ENCODE data around the gene WIPF3. TPM values are rescaled to one million over a fixed set of nuclear protein-coding genes. Genes with fewer than 3 reads are reported as not detected.

WIPF3 gene
- total and polyA plus RNA-seq, 2 of the 4 experiments (the other 2 are of a cell fraction) = not detected

GRCh38 chr7:29953726-29954347, 147.5 kb downstream of the WIPF3 start:
- POLR2A ChIA-PET (ENCODE audit: unreplicated experiment) = no interaction called here
- Histone ChIP-seq H3K4me2 (ENCODE audit: low read depth, low read length) (no peak overlapping the region), H2AK9ac (replicated peaks; ENCODE audit: low read depth, low read length, poor library complexity) (no peak overlapping the region), H4K91ac (ENCODE audit: insufficient read depth, low read depth, low read length) (no peak overlapping the region), H2BK15ac (ENCODE audit: low read depth, low read length) (no peak overlapping the region), H3K27ac (ENCODE audit: insufficient read depth, low read length) (no peak overlapping the region), H2AFZ (replicated peaks; ENCODE audit: low read length, poor library complexity) (no peak overlapping the region), H4K5ac (ENCODE audit: low read depth, low read length) (no peak overlapping the region), H3K9ac (ENCODE audit: low read depth, low read length) (no peak overlapping the region), H2BK120ac (ENCODE audit: low read depth, low read length) (no peak overlapping the region), H3K18ac (ENCODE audit: low read depth, low read length) (no peak overlapping the region), H2BK20ac (ENCODE audit: low read depth, low read length) (no peak overlapping the region), H3K56ac (ENCODE audit: extremely low read depth, insufficient read depth, low read length) (no peak overlapping the region), H3K9me1 (ENCODE audit: insufficient read depth, low read length) (peaks cover 14% of the 10 kb centered on the region; the same call in 1 of the 2 replicates), H3K36me3 (ENCODE audit: control insufficient read depth, insufficient read depth, low read length) (peaks cover 41% of the 10 kb centered on the region), H3K4ac (ENCODE audit: low read depth, low read length) (no peak overlapping the region), H4K8ac (ENCODE audit: low read depth in 2 of 2, low read length in 2 of 2) (no peak overlapping the region), H3K9me3 (ENCODE audit: control insufficient read depth, insufficient read depth, low read length) (no peaks in the 10 kb centered on the region), H4K20me1 (ENCODE audit: insufficient read depth, low read length) (peaks cover 31% of the 10 kb centered on the region; the same call in 1 of the 2 replicates), H3K23ac (ENCODE audit: low read depth, low read length) (no peak overlapping the region), H2AK5ac (ENCODE audit: low read depth, low read length) (no peak overlapping the region), H3K4me1 (ENCODE audit: control insufficient read depth, insufficient read depth, low read length) (no peaks in the 10 kb centered on the region), H3K27me3 (ENCODE audit: control insufficient read depth, insufficient read depth, low read length) (no peaks in the 10 kb centered on the region), H3K14ac (replicated peaks; ENCODE audit: low read depth, low read length) (no peak overlapping the region), H3K4me3 (ENCODE audit: insufficient read depth, low read depth, low read length) (no peak overlapping the region), H2BK5ac (ENCODE audit: low read depth, low read length, poor library complexity, severe bottlenecking) (no peak overlapping the region), H3K79me1 (ENCODE audit: low read depth in 1 of 2, low read length in 2 of 2) (peaks cover 21 to 61% of the 10 kb centered on the region in 2 experiments)
- no peak for DNase-seq
- BruUV-seq (replicated peaks) = no TSS peak
- in situ Hi-C loops (cut with MboI; ENCODE audit: low sequenced_read_pairs) = no loop called here
- WGBS, 2 experiments (ENCODE audit: extremely low coverage in 2 of 2, insufficient read length in 1 of 2) = no CpG with 5 or more reads among the region's 4 CpGs
- no peak; the same call in 1 of the 2 replicates for ATAC-seq (ENCODE audit: low read depth)
- CTCF ChIA-PET = interaction anchor here (0.9 to 1.3 kb wide), 3 partner anchors 15 to 33 kb away, joined by 3 to 4 read pairs (median 3); no protein-coding TSS in a partner anchor
- dilution Hi-C loops (cut with HindIII; ENCODE audit: low sequenced_read_pairs, unreplicated experiment) = no loop called here
- TF ChIP-seq CHD1 (IDR thresholded peaks at IDR 0.05; ENCODE audit: low read depth, low read length) (no peak), CTCF (conservative IDR thresholded peaks at IDR 0.05; ENCODE audit: low read depth, low read length) (no peak), BHLHE40 (IDR thresholded peaks at IDR 0.05; ENCODE audit: low read depth, low read length) (no peak), SMC3 (IDR thresholded peaks at IDR 0.05; ENCODE audit: low read depth, low read length) (no peak), RAD21 (IDR thresholded peaks at IDR 0.05; ENCODE audit: low read length) (no peak), RFX5 (IDR thresholded peaks at IDR 0.05; ENCODE audit: low read depth, low read length) (no peak), CEBPB (IDR thresholded peaks at IDR 0.05; ENCODE audit: low read depth, low read length) (no peak), POLR2A (IDR thresholded peaks at IDR 0.05; ENCODE audit: low read depth, low read length) (no peak), NFE2L2 (IDR thresholded peaks at IDR 0.05; ENCODE audit: low read depth, low read length) (no peak), MAZ (IDR thresholded peaks at IDR 0.05; ENCODE audit: borderline replicate concordance, low read depth, low read length) (no peak), ELK1 (IDR thresholded peaks at IDR 0.05; ENCODE audit: borderline replicate concordance, low read depth, low read length) (no peak), FOS (IDR thresholded peaks at IDR 0.05; ENCODE audit: low read depth, low read length) (no peak), MAFK (IDR thresholded peaks at IDR 0.05; ENCODE audit: low read depth, low read length) (no peak), USF2 (IDR thresholded peaks at IDR 0.05; ENCODE audit: low read depth, low read length) (no peak), RCOR1 (IDR thresholded peaks at IDR 0.05; ENCODE audit: insufficient replicate concordance, low read length) (no peak), MXI1 (IDR thresholded peaks at IDR 0.05; ENCODE audit: borderline replicate concordance, low read depth, low read length) (no peak)
- intact Hi-C loops (cut with micrococcal nuclease) = no loop called here

All from IMR-90 (cell line).